ENCODE data around the gene POU3F2.

POU3F2 gene

GRCh38 chr6:98834060-98835031, at the start of gene POU3F2:
POU3F2 (plus strand) TSS chr6:98834574; CDS start chr6:98834874, 300 bp downstream.
- peak in 55 of 56 donors; percentile 76 to 99 (median 97) for DNase-seq

DNA sequence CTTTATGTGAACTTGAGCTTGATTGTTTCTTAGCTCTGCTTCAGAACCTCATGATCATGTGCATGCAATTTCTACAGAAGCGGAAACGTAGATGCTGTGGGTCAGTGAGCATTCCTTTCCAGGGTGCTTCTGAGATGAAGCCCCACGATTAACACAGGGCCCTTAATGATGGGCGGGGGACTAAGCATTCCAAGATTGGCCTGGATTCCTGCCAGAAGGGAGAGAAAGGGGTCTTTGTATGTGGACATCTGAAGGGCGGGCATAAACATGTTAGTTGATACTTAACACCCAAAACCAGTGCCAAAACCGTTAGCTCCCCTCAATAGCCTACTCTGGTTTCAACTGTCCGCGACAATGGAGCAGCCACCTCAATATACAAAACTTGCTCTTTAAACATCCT, 46.9 kb upstream of the POU3F2 start:
- DNase-seq = peak in 21 of 56 donors; percentile 1 to 60 (median 6)

GRCh38 chr6:98787961-98788360, 46.4 kb upstream of the POU3F2 start:
- peak in 15 of 56 donors; percentile 1 to 30 (median 5) for DNase-seq

GRCh38 chr6:98794307-98794842, 40.0 kb upstream of the POU3F2 start:
- no peak for DNase-seq

DNA sequence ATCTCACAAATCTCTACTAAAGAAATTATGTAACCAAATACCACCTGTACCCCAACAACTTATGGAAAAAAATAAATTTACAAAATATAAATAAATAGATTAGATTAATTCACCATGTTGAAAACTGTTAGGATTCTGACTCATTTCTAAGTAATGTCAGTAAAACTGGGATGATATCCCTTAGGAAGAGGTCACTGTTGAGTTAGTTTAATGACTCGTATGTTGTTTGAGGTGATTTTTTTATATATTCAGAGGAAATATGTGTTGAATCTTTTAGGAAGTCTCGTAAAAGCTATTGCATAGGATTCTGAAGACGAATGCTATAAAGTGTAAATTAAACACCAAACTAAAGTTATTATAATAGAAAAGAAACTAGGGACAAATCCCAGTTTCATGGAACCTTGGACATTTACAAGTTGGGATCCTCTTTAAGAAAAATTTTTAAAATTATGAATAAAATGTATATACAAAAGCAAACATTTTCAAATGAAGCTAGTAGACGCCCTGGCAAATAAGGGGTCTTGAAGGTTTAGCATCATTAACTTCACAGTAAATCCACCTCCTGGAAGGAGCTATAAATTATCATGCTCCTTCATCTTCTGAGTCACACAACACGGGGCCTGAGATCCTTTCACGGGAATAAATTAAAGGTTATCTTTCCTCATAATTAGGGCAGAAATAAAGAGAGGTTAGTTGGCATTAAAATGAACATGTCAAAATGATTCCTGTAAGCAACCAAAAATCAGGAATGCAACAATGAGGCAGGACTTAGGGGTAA, 37.0 kb upstream of the POU3F2 start:
- no peak for DNase-seq

GRCh38 chr6:98800866-98801265, 33.5 kb upstream of the POU3F2 start:
- no peak for DNase-seq

GRCh38 chr6:98808541-98809210, 25.7 kb upstream of the POU3F2 start:
- DNase-seq = no peak

DNA sequence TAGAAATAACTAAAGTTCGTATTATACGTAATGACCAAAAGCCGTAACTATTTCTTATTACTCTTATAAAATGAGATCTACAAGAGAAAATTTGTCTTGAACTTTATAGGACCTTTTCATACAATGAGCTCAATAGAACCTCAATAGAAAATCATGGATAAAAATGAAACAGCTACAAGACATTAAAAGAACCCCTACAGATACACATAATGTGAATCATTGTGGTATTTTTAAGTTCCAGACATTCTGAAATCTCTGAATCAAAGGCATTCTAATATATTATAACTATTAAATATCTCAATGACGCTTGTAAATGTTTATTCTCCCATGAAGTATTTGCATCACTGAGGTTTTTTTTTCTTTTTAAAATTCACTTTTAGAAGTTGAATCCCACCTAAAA, 22.2 kb upstream of the POU3F2 start:
- no peak for DNase-seq

GRCh38 chr6:98816799-98817198, 17.6 kb upstream of the POU3F2 start:
- no peak for DNase-seq

GRCh38 chr6:98821756-98822405, 12.5 kb upstream of the POU3F2 start:
- DNase-seq = no peak

DNA sequence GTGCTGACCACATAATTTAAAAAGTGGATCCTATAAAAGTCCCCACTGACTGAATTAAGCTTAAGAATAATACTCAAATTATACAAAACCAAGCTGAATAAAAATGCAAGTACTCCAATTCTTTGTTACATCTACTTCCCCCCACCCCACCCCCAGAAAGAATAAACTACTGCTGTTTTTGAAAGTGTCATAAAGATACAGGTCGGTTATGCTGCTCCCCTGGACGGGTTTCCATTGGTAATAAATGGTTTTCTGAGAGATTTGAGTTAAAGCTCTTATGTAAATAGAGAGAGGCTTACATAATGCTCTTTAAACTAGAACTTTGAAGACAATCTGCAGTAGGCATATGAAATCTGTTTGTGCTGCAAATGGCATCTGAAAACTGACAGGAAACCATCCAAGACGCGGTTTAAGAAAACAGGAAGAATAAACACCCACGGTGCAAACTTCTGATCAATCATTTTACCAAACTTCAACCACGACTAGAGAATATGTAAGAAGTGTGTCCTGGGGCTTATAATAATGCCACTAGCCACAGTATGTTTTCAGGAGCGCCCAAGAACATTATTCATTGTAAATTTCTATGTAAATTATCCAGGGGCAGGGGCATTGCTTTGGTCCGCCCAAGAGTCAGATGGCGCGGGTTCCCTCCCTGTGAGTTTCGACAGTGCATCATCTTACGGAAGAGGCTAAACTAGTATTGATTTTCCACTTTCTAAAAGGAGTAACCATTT, 10.8 kb upstream of the POU3F2 start:
- DNase-seq = no peak

DNA sequence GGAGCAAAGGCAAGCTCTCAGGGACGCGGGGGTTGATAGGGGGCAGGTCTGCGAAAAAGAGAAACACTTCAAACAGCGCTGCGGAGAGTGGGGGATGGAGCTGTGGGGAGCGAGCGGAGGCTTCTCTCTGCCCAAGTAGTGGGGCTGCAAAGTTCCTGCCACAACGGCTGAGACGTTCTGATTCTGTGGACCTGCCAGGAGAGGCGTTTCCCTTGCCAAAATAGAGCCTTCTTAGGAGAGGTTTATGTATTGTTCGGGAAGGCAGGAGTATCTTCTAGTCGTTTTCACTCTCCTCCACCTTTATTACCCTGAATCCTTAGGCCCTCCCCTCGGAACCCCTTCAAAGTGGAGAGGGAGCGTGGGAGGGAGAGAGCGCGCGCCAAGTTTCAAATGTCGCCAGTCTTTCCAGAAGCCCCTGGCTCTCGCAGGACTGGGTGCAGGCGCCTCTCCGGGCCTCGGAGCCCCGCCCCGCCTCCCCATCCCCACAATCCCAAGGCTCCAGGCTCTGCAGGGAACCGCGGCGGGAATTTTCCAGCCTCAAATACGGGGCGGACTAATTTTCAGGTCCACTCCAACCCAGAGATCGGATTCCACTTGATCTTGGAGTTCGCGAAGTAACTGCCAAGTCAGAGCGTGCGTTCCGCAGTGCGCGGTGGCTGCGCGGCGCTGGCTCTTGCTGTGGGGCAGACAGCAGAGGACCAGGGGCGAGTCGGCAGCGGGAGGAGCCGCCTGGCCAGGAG, 10.0 kb upstream of the POU3F2 start:
- peak in 15 of 56 donors; percentile 24 to 67 (median 52) for DNase-seq

DNA sequence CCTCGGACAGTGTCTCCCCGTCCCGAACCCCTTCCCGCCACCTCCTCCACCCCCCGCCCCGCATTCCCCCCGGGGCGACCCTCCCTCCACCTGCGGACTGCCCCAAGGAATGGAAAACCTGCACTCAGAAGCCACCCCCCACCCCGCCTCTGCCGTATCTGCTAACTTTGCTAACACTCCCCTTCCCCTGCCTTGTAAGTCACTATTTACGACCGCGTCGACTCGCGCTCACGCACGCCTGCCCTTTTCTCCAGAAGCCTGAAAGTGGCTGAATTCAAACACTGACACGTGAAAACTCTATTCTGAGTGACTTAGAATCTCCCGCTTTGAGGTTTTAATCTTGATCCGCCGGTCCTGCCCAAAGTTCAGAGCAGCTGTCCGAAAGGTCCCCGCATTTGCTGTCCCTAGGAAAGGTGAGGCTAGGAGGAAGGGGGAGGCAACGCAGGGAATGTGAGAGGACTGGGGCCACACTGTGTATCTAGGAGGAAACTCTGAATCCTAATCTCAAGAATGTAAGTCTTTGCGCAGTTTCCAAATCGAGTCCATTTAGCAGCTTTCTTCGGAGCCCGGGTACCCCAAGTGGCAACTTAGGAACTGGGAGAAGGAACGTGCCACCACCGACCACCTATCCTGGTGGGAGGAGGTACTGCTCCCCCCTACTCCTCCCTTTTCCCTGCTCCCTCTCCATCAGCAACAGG, 9.3 kb upstream of the POU3F2 start:
- no peak for DNase-seq

GRCh38 chr6:98825600-98826230, 8.7 kb upstream of the POU3F2 start:
- no peak for DNase-seq

- DNase-seq = peak in 42 of 56 donors; percentile 31 to 93 (median 74)
Measured at GRCh38 chr6:98827295-98828159, 6.8 kb upstream of the POU3F2 start.

DNA sequence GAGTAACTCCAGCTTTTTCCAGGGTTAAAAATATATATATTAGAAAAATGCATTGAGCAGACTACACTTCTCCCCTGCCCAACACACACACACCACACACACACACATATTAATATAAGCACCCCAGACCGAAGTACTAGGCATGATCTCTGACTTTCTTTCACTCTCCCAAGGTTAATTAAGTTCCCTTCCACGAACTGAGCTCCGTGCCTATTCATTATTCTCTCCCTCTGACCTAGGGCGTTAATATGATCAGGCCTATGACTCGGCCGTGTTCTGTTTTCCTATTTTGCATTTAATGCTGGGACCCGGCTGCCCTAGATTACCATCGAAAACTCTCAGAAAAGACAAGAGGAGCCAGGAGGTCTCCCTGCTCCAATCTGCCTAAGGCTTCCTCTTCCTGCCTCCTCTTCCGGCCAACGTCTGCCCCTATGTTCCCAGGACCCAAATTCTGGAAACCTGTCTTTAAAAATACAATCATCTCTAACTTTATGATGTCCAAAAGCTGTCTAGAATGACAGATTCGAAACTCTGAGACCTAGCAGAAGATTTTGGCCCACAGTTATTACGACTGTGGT, 6.1 kb upstream of the POU3F2 start:
- DNase-seq = no peak

- DNase-seq = no peak
Measured at GRCh38 chr6:98828941-98829411, 5.4 kb upstream of the POU3F2 start.

Data from nucleus accumbens (tissue), 56 donors.